ENCODE data around the gene AAGAB.

The AAGAB gene

GRCh38 chr15:67256051-67256450 is 1.6 kb upstream of the AAGAB start:
- DNase-seq (ENCODE audit: low read depth in 1 of 2, low spot score in 1 of 2): no peak
- Histone ChIP-seq H3K4me3 (replicated peaks; ENCODE audit: insufficient read depth, low read length) (no peak overlapping the region), H3K27ac (replicated peaks) (no peak overlapping the region), H3K27me3 (ENCODE audit: insufficient read depth, poor library complexity, severe bottlenecking) (no peaks in the 10 kb centered on the region)
- no peak for TF ChIP-seq GABPA (IDR thresholded peaks at IDR 0.05; ENCODE audit: low read depth)
- TF ChIP-seq POLR2AphosphoS5 (IDR thresholded peaks at IDR 0.05; ENCODE audit: low read depth): no peak
- no peak for TF ChIP-seq REST (IDR thresholded peaks at IDR 0.05; ENCODE audit: insufficient replicate concordance, low read depth)

GRCh38 chr15:67253549-67254237 is 768 bp downstream of the AAGAB start:
- TF ChIP-seq POLR2AphosphoS5 (IDR thresholded peaks at IDR 0.05; ENCODE audit: low read depth) (no peak), REST (IDR thresholded peaks at IDR 0.05; ENCODE audit: insufficient replicate concordance, low read depth) (no peak), CTCF (IDR thresholded peaks at IDR 0.05; ENCODE audit: insufficient read depth, low read length) (no peak), GABPA (IDR thresholded peaks at IDR 0.05; ENCODE audit: low read depth) (no peak), SPI1 (IDR thresholded peaks at IDR 0.05; ENCODE audit: borderline replicate concordance, low read depth) (no peak)
- no peak for DNase-seq (ENCODE audit: low read depth in 1 of 2, low spot score in 1 of 2)
- H3K4me3 ChIP-seq (replicated peaks; ENCODE audit: insufficient read depth, low read length): peak overlapping the region; percentile 70
- H3K27me3 ChIP-seq (ENCODE audit: insufficient read depth, poor library complexity, severe bottlenecking): no peaks in the 10 kb centered on the region
- peak overlapping the region; percentile 91 for H3K27ac ChIP-seq (replicated peaks)

- TF ChIP-seq SPI1 (IDR thresholded peaks at IDR 0.05; ENCODE audit: borderline replicate concordance, low read depth): no peak
- Histone ChIP-seq H3K27me3 (ENCODE audit: insufficient read depth, poor library complexity, severe bottlenecking) (no peaks in the 10 kb centered on the region), H3K4me3 (replicated peaks; ENCODE audit: insufficient read depth, low read length) (peak overlapping the region; percentile 70), H3K27ac (replicated peaks) (no peak overlapping the region)
- no peak for DNase-seq (ENCODE audit: low read depth in 1 of 2, low spot score in 1 of 2)
Measured at GRCh38 chr15:67253101-67253500, 1.4 kb downstream of the AAGAB start.

GRCh38 chr15:67251318-67251717 is 3.1 kb downstream of the AAGAB start:
- Histone ChIP-seq H3K4me3 (replicated peaks; ENCODE audit: insufficient read depth, low read length) (no peak overlapping the region), H3K27me3 (ENCODE audit: insufficient read depth, poor library complexity, severe bottlenecking) (no peaks in the 10 kb centered on the region), H3K27ac (replicated peaks) (no peak overlapping the region)
- DNase-seq (ENCODE audit: low read depth in 1 of 2, low spot score in 1 of 2): no peak
- TF ChIP-seq GABPA (IDR thresholded peaks at IDR 0.05; ENCODE audit: low read depth) (no peak), POLR2AphosphoS5 (IDR thresholded peaks at IDR 0.05; ENCODE audit: low read depth) (no peak)

GRCh38 chr15:67249830-67250229 is 4.6 kb downstream of the AAGAB start:
- DNase-seq (ENCODE audit: low read depth in 1 of 2, low spot score in 1 of 2): no peak
- Histone ChIP-seq H3K4me3 (replicated peaks; ENCODE audit: insufficient read depth, low read length) (no peak overlapping the region), H3K27me3 (ENCODE audit: insufficient read depth, poor library complexity, severe bottlenecking) (no peaks in the 10 kb centered on the region), H3K27ac (replicated peaks) (no peak overlapping the region)
- no peak for TF ChIP-seq GABPA (IDR thresholded peaks at IDR 0.05; ENCODE audit: low read depth)
- no peak for TF ChIP-seq CTCF (IDR thresholded peaks at IDR 0.05; ENCODE audit: insufficient read depth, low read length)
- TF ChIP-seq POLR2AphosphoS5 (IDR thresholded peaks at IDR 0.05; ENCODE audit: low read depth): no peak
- TF ChIP-seq REST (IDR thresholded peaks at IDR 0.05; ENCODE audit: insufficient replicate concordance, low read depth): no peak
- no peak for TF ChIP-seq SPI1 (IDR thresholded peaks at IDR 0.05; ENCODE audit: borderline replicate concordance, low read depth)

Measured in HL-60 (cell line).